Large intestine (tissue), 12 donors: ENCODE measurements around the gene PGC. TPM values are rescaled to one million over a fixed set of nuclear protein-coding genes. Genes with fewer than 3 reads are reported as not detected.
A peak's percentile ranks its signal among the peaks of the same experiment; 100 is the strongest.

Source experiments
- DNase-seq, 2 donors: peaks; one replicate each; pipeline versions ENCODE4 v3.0.0 to v3.0.0-alpha.2; 2013
- H3K27ac ChIP-seq: one replicate; pipeline ENCODE4 v1.5.1; 2013; ENCODE audit warnings: low read length
- H3K27me3 ChIP-seq: 2 replicates; pipeline ENCODE4 v1.6.1; 2013; ENCODE audit warnings: low read length; ENCODE audit not compliant: control insufficient read depth, insufficient read depth
- H3K36me3 ChIP-seq: 2 replicates; pipeline ENCODE4 v1.6.1; 2013; ENCODE audit warnings: low read length; ENCODE audit not compliant: control insufficient read depth, insufficient read depth
- H3K4me1 ChIP-seq: one replicate; pipeline ENCODE4 v1.6.1; 2013; ENCODE audit warnings: low read length; ENCODE audit not compliant: control insufficient read depth, insufficient read depth
- H3K4me3 ChIP-seq: one replicate; pipeline ENCODE4 v1.5.1; 2013; ENCODE audit warnings: low read length
- H3K9me3 ChIP-seq: one replicate; pipeline ENCODE4 v1.6.1; 2013; ENCODE audit warnings: mild to moderate bottlenecking, low read depth, low read length, moderate library complexity; ENCODE audit not compliant: control insufficient read depth
- WGBS: methylation state at CpG from one replicate; pipeline ENCODE4 v1.1.5; 2013; ENCODE audit warnings: low lambda C conversion rate; ENCODE audit not compliant: insufficient coverage; 5-methylcytosine and 5-hydroxymethylcytosine counted together
- long read RNA-seq, 11 donors: transcript quantifications; one replicate each; lab custom pipeline, GENCODE V29; 2026
- polyA plus RNA-seq: library from polyadenylated mRNA; unstranded; fragments of 120-200 nt; gene quantifications from one replicate; pipeline ENCODE4 v1.2.1, GENCODE V29; 2013

PGC gene
- polyA plus RNA-seq, result 0.16 TPM
- long read RNA-seq, donor 1, result 0 reads
- long read RNA-seq, donor 2, result 0 reads
- long read RNA-seq, donor 3, result 0 reads
- long read RNA-seq, donor 4, result 0 reads
- long read RNA-seq, donor 5, result 0 reads
- long read RNA-seq, donor 6, result 0 reads
- long read RNA-seq, donor 7, result 0 reads
- long read RNA-seq, donor 8, result 0 reads
- long read RNA-seq, donor 9, result 0 reads
- long read RNA-seq, donor 10, result 0 reads
- long read RNA-seq, donor 11, result 0 reads

DNA sequence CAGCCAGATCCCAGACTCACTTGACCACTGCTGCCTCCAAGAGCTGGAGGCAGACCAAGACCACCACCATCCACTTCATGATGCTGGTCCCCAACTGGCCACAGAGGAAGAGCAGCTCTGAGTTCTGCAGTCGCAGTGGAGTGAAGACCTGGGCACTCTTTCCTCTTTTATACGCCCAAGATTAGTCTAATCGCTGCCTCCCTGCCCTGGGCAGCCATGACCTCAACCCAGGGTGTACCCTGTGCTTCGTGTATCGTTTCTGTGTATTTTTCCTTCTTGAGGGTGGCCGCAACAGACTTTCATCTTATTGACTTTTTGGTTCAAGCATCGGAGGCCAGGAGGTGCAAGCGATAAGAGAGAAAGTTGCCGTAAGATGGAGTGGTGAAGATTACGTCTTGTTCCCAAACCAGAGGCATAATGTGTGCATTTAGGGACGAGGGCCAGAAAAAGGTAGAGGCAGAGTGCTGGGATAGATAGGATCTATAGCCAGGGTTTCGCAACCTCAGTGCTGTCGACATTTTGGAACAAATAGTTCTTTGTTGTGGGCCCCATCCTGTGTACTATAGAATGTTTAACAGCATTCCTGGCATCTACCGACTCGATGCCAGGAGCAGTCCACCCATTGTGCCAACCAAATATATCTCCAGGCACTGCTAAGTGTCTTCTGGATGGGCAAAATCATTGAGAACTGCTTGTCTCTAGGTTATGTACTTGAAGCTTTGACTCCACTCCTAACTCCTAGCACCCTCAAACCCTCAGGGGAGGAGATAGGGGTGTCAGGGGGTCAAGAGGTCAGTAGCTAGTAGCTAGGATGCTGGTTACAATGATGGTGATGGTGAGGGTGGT, at the start of gene PGC:
PGC (minus strand) TSS at position 142 of the 846 bp plus-strand sequence; CDS start at position 79, 63 bp downstream.
- peak in 1 of 2 donors; percentile 41 for DNase-seq
- Histone ChIP-seq H3K4me1 (peaks cover under 1% of the 10 kb centered on the region), H3K36me3 (no peaks in the 10 kb centered on the region), H3K4me3 (no peak within 1 kb of the TSS), H3K27me3 (no peaks in the 10 kb centered on the region), H3K27ac (no peak within 1 kb of the TSS), H3K9me3 (no peaks in the 10 kb centered on the region)
- WGBS, result 61% methylated on average over 5 of the region's 15 CpGs

DNA sequence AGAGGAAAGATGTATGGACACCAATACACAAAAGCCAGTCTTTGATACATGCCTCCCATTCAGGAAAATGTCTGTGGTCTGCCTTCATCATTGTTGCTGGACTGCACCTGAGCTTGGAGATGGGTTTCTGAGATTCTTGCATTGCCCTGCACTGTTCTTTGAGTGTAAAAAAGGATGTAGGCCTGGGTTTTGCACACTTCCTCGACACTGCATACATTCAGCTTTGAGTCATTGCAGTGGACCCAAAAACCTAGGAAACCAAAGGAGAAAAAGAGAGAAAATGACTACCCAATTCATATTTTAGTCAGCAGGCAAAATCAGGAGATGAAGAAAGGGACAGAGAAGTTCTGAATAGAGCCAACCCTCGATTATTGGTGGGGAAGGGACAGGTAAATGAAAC, 49.3 kb upstream of the PGC start:
- DNase-seq, result no peak
- no CpG with 5 or more reads among the region's 2 CpGs for WGBS
- peaks cover 26% of the 10 kb centered on the region for H3K36me3 ChIP-seq
- no peaks in the 10 kb centered on the region for H3K4me1 ChIP-seq
- no peaks in the 10 kb centered on the region for H3K27me3 ChIP-seq
- no peak overlapping the region for H3K4me3 ChIP-seq
- no peak overlapping the region for H3K27ac ChIP-seq
- no peaks in the 10 kb centered on the region for H3K9me3 ChIP-seq

DNA sequence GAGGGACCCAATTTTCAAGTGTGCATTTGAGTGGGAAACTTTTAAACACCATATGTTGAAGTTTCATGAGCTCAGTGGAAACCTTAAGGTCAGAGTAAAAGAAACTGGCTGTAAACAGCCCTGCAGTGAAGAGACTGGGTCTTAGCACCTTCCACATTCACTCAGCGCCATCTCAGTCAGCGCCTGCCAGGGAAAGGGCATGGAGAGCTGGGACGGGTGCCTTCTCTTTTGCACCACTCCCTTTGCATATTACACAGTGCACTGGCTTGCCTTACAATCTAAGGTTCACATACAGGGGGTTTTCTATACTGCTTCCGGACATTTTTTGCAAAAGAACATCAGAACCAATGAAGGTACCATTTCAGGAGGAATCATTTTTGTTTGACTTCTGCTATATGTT, 44.8 kb upstream of the PGC start:
- H3K27ac ChIP-seq, result no peak overlapping the region
- DNase-seq, result no peak
- H3K27me3 ChIP-seq, result no peaks in the 10 kb centered on the region
- no peaks in the 10 kb centered on the region for H3K9me3 ChIP-seq
- WGBS, result no CpG with 5 or more reads among the region's 4 CpGs
- peaks cover 39% of the 10 kb centered on the region for H3K36me3 ChIP-seq
- H3K4me1 ChIP-seq, result no peaks in the 10 kb centered on the region
- no peak overlapping the region for H3K4me3 ChIP-seq

DNA sequence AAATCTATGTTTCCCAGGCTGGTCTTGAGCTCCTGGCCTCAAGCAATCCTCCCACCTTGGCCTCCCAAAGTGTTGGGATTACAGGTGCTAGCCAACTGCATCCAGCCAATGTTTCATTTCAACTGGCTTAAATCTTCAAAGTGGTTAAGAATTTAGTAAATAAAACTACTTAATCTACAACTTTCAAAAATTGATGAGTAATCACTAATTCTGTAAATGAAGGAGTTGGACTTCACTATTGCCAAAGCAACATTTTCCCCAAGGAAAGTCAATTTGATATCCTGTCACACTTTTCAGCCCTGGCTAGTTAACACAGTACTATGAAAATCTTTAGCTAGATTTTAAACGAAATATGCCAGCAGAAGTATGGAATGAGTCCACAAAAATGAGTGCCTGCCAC, 44.1 kb upstream of the PGC start:
- DNase-seq, result no peak
- Histone ChIP-seq H3K27ac (no peak overlapping the region), H3K27me3 (no peaks in the 10 kb centered on the region), H3K36me3 (peaks cover 36% of the 10 kb centered on the region), H3K4me1 (no peaks in the 10 kb centered on the region), H3K4me3 (no peak overlapping the region), H3K9me3 (no peaks in the 10 kb centered on the region)
- no CpG with 5 or more reads among the region's 1 CpG for WGBS

DNA sequence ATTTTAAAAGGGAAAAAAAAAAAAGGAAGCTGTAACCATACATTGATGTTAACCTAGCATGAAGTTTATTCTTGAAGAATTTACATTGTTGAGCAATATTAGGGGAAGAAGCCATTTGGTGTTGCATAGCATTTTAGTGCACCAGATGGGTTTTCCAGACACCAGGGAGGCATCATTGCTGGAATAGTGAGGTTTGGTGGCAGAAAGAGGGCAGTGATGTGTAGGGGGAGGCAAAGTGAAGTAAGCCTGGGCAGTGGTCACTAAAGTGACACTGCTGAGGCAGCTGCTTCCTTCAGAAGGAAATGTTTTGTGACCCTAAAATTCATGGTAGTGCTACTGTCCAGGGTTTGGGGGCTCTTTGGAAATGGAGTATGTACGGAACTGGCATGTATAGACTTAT, 42.8 kb upstream of the PGC start:
- Histone ChIP-seq H3K27ac (no peak overlapping the region), H3K27me3 (no peaks in the 10 kb centered on the region), H3K4me3 (no peak overlapping the region), H3K4me1 (peaks cover 9% of the 10 kb centered on the region), H3K9me3 (no peaks in the 10 kb centered on the region), H3K36me3 (peaks cover 28% of the 10 kb centered on the region)
- no peak for DNase-seq
- no CpG with 5 or more reads among the region's 1 CpG for WGBS

DNA sequence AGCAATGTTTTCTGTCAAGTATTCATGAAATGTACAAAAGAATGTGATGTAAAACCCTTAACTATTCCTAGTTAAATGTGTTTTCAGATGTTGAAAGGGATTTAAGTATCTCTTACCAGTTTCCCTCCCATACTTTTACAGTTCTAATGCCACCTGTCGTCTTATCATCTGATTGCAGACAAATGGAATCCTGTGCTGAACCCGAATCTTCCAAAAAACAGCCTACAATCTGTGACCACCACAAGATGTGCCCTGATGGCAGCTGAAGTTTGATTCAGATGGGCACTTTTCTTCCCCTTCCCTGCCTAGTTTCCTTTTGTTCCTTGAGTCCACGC, 42.2 kb upstream of the PGC start:
- 82% methylated on average over 2 of the region's 3 CpGs for WGBS
- peaks cover 28% of the 10 kb centered on the region for H3K36me3 ChIP-seq
- peaks cover 9% of the 10 kb centered on the region for H3K4me1 ChIP-seq
- no peaks in the 10 kb centered on the region for H3K9me3 ChIP-seq
- DNase-seq, result no peak
- no peaks in the 10 kb centered on the region for H3K27me3 ChIP-seq
- H3K27ac ChIP-seq, result no peak overlapping the region
- no peak overlapping the region for H3K4me3 ChIP-seq

DNA sequence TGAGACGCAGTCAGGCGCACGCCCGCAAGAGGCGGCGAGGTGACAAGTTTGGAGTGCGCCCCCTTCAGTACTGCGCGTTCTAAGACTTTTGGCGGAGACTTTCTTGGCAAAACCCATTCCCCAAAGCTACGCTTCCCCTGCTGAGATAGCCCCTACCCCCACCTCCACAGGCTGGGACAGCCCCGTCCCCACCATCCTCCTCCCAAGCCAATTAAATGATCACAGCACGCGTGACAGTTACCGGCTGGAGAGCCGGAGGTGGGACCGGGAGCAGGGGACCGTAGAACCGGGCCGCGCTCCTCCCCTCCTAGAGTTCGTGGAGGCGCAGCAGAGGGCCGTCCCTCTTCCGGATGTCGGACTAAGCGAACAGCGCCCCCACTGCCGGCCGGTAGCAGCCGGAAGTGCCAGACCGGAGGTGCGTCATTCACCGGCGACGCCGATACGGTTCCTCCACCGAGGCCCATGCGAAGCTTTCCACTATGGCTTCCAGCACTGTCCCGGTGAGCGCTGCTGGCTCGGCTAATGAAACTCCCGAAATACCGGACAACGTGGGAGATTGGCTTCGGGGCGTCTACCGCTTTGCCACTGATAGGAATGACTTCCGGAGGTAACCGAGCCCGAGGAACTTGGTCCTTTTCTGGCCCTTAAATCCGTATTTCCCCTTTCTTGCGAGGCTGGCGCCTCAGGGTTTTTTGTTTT, 40.2 kb upstream of the PGC start, which contains the start of gene TOMM6:
TOMM6 (plus strand) TSS at position 476 of the 699 bp plus-strand sequence; CDS start at position 480, 4 bp downstream.
- no CpG with 5 or more reads among the region's 55 CpGs for WGBS
- Histone ChIP-seq H3K27me3 (no peaks in the 10 kb centered on the region), H3K9me3 (no peaks in the 10 kb centered on the region), H3K4me3 (peak within 1 kb of the TSS; percentile 99), H3K27ac (peak within 1 kb of the TSS; percentile 88), H3K36me3 (peaks cover 26% of the 10 kb centered on the region), H3K4me1 (peaks cover 9% of the 10 kb centered on the region)
- DNase-seq, result peak; percentile 94 to 96

DNA sequence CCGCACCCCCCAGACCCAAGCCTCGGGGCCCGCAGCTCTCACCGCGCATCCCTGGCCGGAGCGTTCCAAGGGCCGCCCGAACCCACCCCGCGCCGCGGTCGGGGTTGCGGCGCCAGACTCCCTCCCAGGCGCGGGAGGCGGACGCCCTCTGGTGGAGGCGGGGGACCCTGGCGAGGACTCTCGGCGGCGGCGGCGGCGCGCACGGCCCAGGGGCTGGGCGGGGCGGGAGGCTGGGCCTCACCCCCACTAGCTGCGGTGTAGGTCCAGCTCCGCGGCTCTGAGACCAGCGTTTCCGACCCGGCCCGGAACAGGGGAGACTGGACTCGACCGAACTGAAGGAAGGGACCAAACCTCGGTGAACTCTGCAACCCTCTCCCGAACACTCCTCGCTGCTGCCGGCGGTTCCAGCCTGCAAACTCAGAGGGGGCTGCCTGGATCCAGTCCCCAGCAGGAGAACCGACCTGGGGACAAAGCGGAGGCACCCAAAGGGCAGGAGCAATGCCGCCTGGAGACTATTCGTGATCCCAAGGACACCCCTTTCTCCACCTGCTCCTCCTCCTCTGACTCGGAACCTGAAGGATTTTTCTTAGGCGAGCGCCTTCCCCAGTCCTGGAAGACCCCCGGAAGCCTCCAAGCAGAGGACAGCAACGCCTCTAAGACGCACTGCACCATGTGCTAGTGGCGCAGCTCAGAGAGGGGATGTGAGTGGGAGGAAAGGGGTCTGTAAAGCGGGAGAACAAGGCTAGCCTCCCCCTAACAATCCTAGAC, 39.4 kb upstream of the PGC start:
- peaks cover 20% of the 10 kb centered on the region for H3K36me3 ChIP-seq
- WGBS, result no CpG with 5 or more reads among the region's 58 CpGs
- peak overlapping the region; percentile 99 for H3K4me3 ChIP-seq
- H3K4me1 ChIP-seq, result peaks cover 9% of the 10 kb centered on the region
- DNase-seq, result peak; percentile 76 to 86
- no peaks in the 10 kb centered on the region for H3K9me3 ChIP-seq
- no peaks in the 10 kb centered on the region for H3K27me3 ChIP-seq
- H3K27ac ChIP-seq, result peak overlapping the region; percentile 88

DNA sequence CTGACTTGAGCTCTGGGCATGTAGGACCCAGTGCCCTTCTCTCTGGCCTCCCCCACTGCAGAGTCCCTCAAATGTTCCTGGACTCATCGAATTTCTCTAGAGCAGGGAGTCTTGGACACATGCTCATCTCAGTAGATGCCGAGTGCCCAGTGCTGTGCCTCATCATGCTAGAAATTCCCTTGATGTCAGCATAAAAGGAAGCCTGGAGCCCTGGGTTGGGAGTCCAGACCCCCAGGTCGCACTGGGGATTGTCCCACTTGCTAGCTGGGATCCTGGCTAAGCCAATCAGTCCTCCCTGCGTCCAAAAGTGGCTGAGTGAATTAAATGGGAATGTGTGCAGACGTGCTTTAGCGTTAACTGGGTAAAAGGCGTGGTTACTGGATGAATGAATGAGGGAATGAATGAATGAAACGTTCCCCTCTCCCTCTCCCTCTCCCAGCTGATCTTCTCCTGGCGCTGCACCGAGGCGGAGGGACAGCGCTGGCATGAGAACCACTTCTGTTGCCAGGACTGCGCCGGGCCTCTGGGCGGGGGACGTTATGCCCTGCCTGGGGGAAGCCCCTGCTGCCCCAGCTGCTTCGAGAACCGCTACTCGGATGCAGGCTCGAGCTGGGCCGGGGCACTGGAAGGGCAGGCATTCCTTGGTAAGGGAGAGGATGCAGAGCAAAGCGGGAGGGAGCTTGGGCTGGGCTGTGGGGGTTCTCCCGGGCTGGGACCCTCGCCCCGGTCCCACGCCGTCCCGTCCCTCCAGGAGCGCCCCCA, 38.7 kb upstream of the PGC start:
- no peak for DNase-seq
- H3K4me3 ChIP-seq, result peak overlapping the region; percentile 44
- no peaks in the 10 kb centered on the region for H3K27me3 ChIP-seq
- peaks cover 15% of the 10 kb centered on the region for H3K36me3 ChIP-seq
- no peaks in the 10 kb centered on the region for H3K9me3 ChIP-seq
- no peak overlapping the region for H3K27ac ChIP-seq
- WGBS, result no CpG with 5 or more reads among the region's 29 CpGs
- peaks cover 12% of the 10 kb centered on the region for H3K4me1 ChIP-seq
